ENCODE results near the gene PDE3B.
A peak's percentile ranks its signal among the peaks of the same experiment; 100 is the strongest.
"Not testable (repeated sequence)": the region's sequence is repeated elsewhere in the genome, so short reads cannot be mapped to it uniquely, and the experiment has no call there.

PDE3B gene

DNA sequence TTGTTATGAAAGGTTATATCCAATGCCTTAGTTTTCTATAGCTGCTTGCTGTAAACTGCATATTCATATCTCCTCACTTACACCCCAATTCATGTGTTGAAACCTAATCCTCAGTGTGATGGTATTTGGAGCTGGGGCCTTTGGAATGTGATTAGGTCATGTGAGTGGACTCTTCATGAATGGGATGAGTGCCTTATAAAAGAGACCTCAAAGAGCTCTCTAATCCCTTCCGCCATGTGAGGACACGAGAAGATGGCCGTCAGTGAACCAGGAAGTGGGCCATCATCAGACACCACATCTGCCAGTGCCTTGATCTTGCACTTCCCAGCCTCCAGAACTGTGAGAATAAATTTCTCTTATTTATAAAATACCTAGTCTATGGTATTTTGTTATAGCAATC lies 169.2 kb downstream of the PDE3B start:
- DNase-seq (ENCODE audit: low read depth) = no peak

- DNase-seq (ENCODE audit: low read depth) = no peak
Measured at GRCh38 chr11:14813516-14813915, 169.9 kb downstream of the PDE3B start.

GRCh38 chr11:14818779-14819178 lies 175.2 kb downstream of the PDE3B start:
- DNase-seq (ENCODE audit: low read depth) = no peak

DNA sequence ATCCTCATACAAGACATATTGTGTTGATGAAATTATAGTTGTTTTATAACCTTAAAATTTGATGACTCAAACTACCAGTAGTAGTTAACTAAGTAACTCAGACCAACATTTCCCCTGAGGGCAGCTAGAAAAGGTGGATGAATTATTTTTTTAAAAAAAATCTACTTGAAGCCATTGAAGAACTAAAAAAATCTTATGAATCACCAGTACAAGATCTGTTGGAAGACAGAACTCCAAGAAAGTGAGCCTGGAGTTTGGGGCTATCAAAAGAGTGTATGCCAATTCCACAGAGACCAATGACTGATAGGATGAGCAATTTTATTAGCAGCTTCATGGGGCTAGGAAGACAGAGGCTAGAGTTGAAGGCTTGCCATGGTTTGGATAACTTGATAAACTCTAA lies 176.0 kb downstream of the PDE3B start:
- DNase-seq (ENCODE audit: low read depth) = no peak

DNA sequence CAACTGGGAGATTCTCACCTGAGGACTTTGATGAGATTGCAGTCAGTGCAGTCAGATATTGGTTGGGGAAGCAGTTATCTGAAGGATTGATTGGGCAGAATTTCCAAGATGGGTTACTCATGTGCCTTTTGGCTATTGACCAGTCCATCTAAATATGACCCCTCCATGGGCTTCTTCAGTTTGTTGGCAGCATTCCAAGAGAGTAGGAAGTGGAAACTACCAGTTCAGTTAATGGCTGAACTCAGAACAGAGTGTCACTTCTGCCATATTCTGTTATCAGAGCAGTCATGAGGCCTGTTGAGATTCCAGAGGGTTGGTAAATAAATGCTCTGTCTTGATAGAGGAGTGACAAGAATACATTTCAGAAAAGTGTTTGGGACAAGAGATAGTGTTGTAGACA lies 177.4 kb downstream of the PDE3B start:
- DNase-seq (ENCODE audit: low read depth) = peak; percentile 3

- no peak for DNase-seq (ENCODE audit: low read depth)
Measured at GRCh38 chr11:14826600-14826999, 183.0 kb downstream of the PDE3B start.

- DNase-seq (ENCODE audit: low read depth) = no peak
Measured at GRCh38 chr11:14835496-14836492, 192.2 kb downstream of the PDE3B start.

- no peak for DNase-seq (ENCODE audit: low read depth)
Measured at GRCh38 chr11:14842002-14842401, 198.4 kb downstream of the PDE3B start.

DNA sequence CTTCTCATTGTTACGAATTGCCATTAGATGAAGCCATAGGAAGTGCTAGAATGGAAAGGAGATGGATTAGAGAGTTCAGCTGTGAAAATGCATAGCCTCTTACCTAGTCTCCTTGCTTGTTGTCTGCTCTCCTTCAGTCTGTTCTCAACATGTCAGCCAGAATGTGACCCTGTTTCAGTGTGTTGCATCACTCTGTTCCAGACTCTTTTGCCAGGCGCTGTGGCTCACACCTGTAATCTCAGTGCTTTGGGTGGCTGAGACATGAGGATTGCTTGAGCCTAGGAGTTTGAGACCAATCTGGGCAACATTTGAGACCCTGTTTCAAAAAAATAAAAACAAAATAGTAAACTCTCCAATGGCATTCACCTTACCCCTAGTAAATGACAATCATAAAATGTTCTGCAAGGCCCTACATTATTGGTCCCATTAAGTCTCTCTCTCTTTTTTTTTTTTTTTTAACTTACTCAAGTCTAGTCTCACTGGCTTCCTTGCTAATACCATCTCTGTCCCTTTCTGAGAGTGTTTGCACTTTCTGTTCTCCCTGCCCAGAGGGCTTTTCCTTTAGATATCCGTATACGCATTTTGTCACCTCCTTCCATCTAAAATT lies 209.1 kb downstream of the PDE3B start:
- DNase-seq (ENCODE audit: low read depth) = no peak

GRCh38 chr11:14854057-14854456 lies 210.5 kb downstream of the PDE3B start:
- no peak for DNase-seq (ENCODE audit: low read depth)

DNA sequence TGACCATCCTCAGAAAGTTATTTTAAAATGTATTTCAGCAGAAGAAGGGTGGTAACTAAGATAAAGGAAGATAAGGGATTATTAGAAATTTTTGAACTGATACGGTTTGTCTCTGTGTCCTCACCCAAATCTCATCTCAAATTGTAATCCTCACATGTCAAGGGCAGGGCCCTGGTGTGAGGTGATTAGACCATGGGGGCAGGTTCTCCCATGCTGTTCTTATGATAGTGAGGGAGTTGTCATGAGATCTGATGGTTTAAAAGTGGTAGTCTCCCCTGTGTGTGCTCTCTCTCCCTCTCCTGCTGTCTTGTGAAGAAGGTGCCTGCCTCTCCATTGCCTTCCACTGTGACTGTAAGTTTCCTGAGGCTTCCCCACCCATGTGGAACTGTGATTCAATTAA lies 212.3 kb downstream of the PDE3B start:
- no peak for DNase-seq (ENCODE audit: low read depth)

GRCh38 chr11:14857621-14858020 lies 214.0 kb downstream of the PDE3B start:
- DNase-seq (ENCODE audit: low read depth) = no peak

DNA sequence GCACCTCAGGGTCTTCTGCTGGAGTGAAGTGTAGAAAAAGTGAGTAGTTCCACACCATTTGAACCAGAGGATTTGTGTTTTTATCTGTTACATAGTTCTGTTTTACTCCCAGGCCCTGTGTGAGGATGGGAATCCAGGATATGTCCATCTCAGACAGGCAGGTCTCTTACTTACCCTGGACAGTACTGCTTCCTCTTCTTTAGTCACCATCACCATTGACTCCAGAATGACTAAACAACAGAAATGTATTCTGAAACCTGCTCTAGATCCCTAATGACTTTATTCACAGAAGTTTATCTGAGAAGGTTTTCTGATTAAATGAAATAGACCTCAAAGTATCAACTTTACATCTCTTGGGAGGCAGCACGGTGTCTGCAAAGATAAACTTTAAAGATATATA lies 214.8 kb downstream of the PDE3B start:
- DNase-seq (ENCODE audit: low read depth) = no peak

DNA sequence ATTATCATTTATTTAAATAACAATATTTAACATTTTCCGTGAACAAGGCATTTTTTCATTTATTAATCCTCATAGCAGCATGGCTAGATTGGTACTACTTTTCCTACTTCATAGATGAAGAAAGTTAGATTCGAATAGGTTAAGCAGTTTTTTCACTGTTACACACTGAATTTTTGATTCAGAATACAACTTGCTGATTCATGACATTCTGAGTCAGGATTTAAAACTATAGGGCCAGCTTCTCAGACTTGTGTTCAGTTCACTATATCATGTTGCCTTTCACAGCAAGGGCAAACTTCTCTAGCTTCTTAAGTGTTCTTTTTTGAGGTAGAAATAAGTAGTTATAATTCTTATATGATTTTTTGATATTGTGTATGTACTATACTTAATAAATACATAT lies 216.9 kb downstream of the PDE3B start:
- no peak for DNase-seq (ENCODE audit: low read depth)

- DNase-seq (ENCODE audit: low read depth) = no peak
Measured at GRCh38 chr11:14861680-14862079, 218.1 kb downstream of the PDE3B start.

- DNase-seq (ENCODE audit: low read depth) = not testable (repeated sequence)
Measured at GRCh38 chr11:14863775-14864174, 220.2 kb downstream of the PDE3B start.

- no peak for DNase-seq (ENCODE audit: low read depth)
Measured at GRCh38 chr11:14872032-14872431, 228.4 kb downstream of the PDE3B start.

DNA sequence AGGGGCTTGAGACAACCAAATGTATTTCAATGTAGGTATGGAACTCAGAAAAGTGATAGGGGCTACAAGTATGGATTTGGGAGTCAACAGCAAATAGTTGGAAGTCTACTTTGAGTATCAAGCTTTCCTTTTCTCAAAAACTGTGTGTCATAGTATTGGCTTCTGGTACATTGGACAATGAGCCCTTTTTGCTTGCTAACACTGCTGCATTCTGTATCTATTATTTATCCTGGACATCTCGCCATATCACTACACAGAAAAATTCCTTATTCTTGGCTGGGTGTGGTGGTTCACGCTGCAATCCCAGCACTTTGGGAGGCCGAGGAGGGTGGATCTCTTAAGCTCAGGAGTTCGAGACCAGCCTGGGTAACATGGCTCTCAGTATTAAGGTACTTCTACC lies 230.0 kb downstream of the PDE3B start:
- DNase-seq (ENCODE audit: low read depth) = no peak

- DNase-seq (ENCODE audit: low read depth) = no peak
Measured at GRCh38 chr11:14875163-14875562, 231.6 kb downstream of the PDE3B start.

- DNase-seq (ENCODE audit: low read depth) = no peak
Measured at GRCh38 chr11:14881576-14882193, 238.1 kb downstream of the PDE3B start.

GRCh38 chr11:14882196-14882595 lies 238.6 kb downstream of the PDE3B start:
- no peak for DNase-seq (ENCODE audit: low read depth)

DNA sequence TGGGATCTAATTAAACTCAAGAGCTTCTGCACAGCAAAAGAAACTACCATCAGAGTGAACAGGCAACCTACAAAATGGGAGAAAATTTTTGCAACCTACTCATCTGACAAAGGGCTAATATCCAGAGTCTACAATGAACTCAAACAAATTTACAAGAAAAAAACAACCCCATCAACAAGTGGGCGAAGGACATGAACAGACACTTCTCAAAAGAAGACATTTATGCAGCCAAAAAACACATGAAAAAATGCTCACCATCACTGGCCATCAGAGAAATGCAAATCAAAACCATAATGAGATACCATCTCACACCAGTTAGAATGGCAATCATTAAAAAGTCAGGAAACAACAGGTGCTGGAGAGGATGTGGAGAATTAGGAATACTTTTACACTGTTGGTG lies 240.1 kb downstream of the PDE3B start:
- not testable (repeated sequence) for DNase-seq (ENCODE audit: low read depth)

DNA sequence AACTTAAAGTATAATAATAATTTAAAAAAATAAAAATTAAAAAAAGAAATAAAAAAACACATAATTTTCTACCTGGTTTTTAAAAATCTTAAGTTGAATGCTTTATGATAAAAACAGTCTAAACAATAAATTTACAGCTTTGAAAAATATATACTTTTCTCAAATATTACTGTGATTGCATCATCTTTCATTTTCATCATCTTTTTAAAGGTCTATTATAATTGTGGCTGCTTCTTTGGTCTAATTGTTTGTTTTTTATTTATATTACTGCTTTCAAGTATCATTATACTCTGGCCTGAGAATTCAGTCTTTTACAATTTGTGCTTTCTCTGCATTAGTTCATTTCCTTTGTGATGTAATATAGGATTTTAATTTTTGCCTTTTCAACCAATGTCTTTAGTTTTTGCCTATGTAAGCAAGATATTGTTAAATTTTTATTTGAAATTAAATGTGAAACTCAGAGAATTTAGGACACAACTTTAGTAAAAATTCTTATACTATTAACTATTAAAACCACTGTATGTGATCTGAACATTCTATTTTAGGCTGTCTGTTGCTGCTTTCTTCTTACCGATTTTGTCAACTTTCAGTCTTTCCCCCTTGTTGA lies 241.2 kb downstream of the PDE3B start:
- DNase-seq (ENCODE audit: low read depth) = no peak
